Brain microvascular endothelial cell (primary cell): Measurements from ENCODE around the gene ORC1.
"Not testable (repeated sequence)": the region's sequence is repeated elsewhere in the genome, so short reads cannot be mapped to it uniquely, and the experiment has no call there.

ENCODE experiments used
- DNase-seq: peaks from one replicate; pipeline ENCODE4 v3.0.0-alpha.2; 2020
- H3K27ac ChIP-seq: fragments of 250-450 bp; sonication (Bioruptor Pico); 2 replicates; pipeline ENCODE4 v1.5.1; 2020; ENCODE audit warnings: mild to moderate bottlenecking, moderate library complexity
- H3K27me3 ChIP-seq: fragments of 250-450 bp; sonication (Bioruptor Pico); replicated peaks from 2 replicates; pipeline ENCODE4 v1.5.1; 2020; ENCODE audit warnings: mild to moderate bottlenecking
- H3K36me3 ChIP-seq: fragments of 250-450 bp; sonication (Bioruptor Pico); replicated peaks from 2 replicates; pipeline ENCODE4 v1.5.1; 2020; ENCODE audit warnings: mild to moderate bottlenecking
- H3K4me3 ChIP-seq: 2 replicates; pipeline ENCODE4 v1.5.1; 2011; ENCODE audit warnings: low read depth, mild to moderate bottlenecking, control low read depth, low read length, moderate library complexity
- CTCF ChIP-seq: IDR thresholded peaks from 2 replicates; pipeline ENCODE4 v1.5.1; 2011; ENCODE audit warnings: low read depth, mild to moderate bottlenecking, moderate library complexity, low read length, control low read depth, inconsistent platforms; ENCODE audit errors: missing control alignments
- in situ Hi-C: cut with HindIII; loops from 2 replicates; pipeline ENCODE4 v1.10.0; 2017; ENCODE audit warnings: low sequenced_read_pairs, low pct_ligation_motif_present

Gene ORC1

GRCh38 chr1:52386458-52386857, 17.8 kb downstream of the ORC1 start:
- in situ Hi-C loops: no loop called here
- Histone ChIP-seq H3K4me3 (no peak overlapping the region), H3K27ac (no peak overlapping the region), H3K27me3 (no peaks in the 10 kb centered on the region), H3K36me3 (peaks cover 2% of the 10 kb centered on the region)
- no peak for TF ChIP-seq CTCF
- no peak for DNase-seq

- TF ChIP-seq CTCF: no peak
- no peak overlapping the region for H3K27ac ChIP-seq
- H3K36me3 ChIP-seq: peaks cover 2% of the 10 kb centered on the region
- in situ Hi-C loops: no loop called here
- no peak for DNase-seq
- H3K4me3 ChIP-seq: no peak overlapping the region
- no peaks in the 10 kb centered on the region for H3K27me3 ChIP-seq
These were observed 18.8 kb downstream of the ORC1 start for GRCh38 chr1:52385376-52385775.

- in situ Hi-C loops, DNase-seq, H3K36me3 ChIP-seq, H3K4me3 ChIP-seq, H3K27me3 ChIP-seq, H3K27ac ChIP-seq: not testable (repeated sequence)
These were observed 34.4 kb downstream of the ORC1 start for GRCh38 chr1:52369851-52370250.

- TF ChIP-seq CTCF: peak; percentile 35
- Histone ChIP-seq H3K27me3 (no peaks in the 10 kb centered on the region), H3K4me3 (peak overlapping the region; percentile 47), H3K36me3 (peaks cover 2% of the 10 kb centered on the region), H3K27ac (no peak overlapping the region)
- peak; percentile 14 for DNase-seq
- in situ Hi-C loops: no loop called here
These were observed 35.6 kb downstream of the ORC1 start for GRCh38 chr1:52368383-52369172.

- peaks cover 6% of the 10 kb centered on the region for H3K36me3 ChIP-seq
- in situ Hi-C loops: no loop called here
These were observed 37.0 kb downstream of the ORC1 start for GRCh38 chr1:52367272-52367671.

GRCh38 chr1:52366517-52366827, 37.8 kb downstream of the ORC1 start:
- H3K27me3 ChIP-seq: no peaks in the 10 kb centered on the region
- TF ChIP-seq CTCF: no peak
- H3K36me3 ChIP-seq: peaks cover 14% of the 10 kb centered on the region
- peak overlapping the region; percentile 89 for H3K4me3 ChIP-seq
- DNase-seq: no peak
- in situ Hi-C loops: no loop called here
- H3K27ac ChIP-seq: no peak overlapping the region

More at GRCh38 chr1:52367272-52367671, 37.0 kb downstream of the ORC1 start:
- no peak overlapping the region for H3K4me3 ChIP-seq
- H3K27ac ChIP-seq: no peak overlapping the region
- no peak for DNase-seq
- no peaks in the 10 kb centered on the region for H3K27me3 ChIP-seq
- TF ChIP-seq CTCF: no peak
